ENCODE results near the gene CCDC92.

Gene CCDC92

DNA sequence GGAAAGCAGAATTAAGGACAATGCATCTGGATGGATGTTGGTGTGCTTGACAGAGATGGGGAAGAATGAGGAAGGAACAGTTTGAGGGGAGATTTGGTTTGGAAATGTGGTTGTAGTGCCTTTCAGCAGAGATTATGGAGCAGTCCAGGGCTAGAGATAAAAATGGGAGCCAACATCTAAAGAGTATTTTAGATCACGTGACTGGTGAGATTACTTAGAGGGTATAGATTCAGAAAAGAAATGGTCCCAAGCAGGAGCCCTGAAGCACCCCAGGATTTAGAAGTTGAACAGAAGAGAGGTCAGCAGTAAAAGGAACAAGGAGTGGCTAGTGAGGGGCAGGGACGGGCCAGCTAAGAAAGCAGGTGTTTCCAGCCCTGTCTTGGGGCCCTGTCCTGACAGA, 30.0 kb upstream of the CCDC92 start:
- no peak for FAIRE-seq
- no peak for DNase-seq (ENCODE audit: low spot score)

- DNase-seq (ENCODE audit: low spot score) (no peak), FAIRE-seq (no peak)
Observed at GRCh38 chr12:124002021-124002644, 29.5 kb upstream of the CCDC92 start.

DNA sequence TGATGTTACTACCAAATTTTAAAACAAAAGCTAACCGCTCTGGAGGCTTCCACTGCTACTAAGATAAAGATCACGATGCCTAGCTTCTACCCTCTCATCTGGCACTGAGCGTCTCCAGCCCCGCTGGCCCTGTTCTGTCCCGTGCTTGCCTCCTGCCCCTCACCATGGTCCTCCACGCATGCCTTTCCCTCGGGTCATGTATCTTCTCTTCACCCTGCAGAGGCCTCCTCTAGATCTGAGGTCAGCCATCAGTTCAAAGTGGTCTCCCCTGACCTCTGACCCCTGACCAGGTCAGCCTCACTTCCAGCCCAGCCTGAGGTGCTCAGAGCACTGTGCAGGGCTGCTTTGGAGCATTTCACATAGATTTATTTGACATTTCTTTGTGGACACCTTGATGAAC, 28.7 kb upstream of the CCDC92 start:
- DNase-seq (ENCODE audit: low spot score) (no peak), FAIRE-seq (no peak)

GRCh38 chr12:124000111-124000510, 27.5 kb upstream of the CCDC92 start:
- FAIRE-seq (no peak), DNase-seq (ENCODE audit: low spot score) (no peak)

GRCh38 chr12:123998991-123999359, 26.3 kb upstream of the CCDC92 start:
- no peak for FAIRE-seq

GRCh38 chr12:123998344-123998990, 25.8 kb upstream of the CCDC92 start:
- no peak for DNase-seq (ENCODE audit: low spot score)
- FAIRE-seq = no peak

More at GRCh38 chr12:123998991-123999359, 26.3 kb upstream of the CCDC92 start:
- no peak for DNase-seq (ENCODE audit: low spot score)

- no peak for DNase-seq (ENCODE audit: low spot score)
- no peak for FAIRE-seq
Observed at GRCh38 chr12:123997908-123998307, 25.3 kb upstream of the CCDC92 start.

DNA sequence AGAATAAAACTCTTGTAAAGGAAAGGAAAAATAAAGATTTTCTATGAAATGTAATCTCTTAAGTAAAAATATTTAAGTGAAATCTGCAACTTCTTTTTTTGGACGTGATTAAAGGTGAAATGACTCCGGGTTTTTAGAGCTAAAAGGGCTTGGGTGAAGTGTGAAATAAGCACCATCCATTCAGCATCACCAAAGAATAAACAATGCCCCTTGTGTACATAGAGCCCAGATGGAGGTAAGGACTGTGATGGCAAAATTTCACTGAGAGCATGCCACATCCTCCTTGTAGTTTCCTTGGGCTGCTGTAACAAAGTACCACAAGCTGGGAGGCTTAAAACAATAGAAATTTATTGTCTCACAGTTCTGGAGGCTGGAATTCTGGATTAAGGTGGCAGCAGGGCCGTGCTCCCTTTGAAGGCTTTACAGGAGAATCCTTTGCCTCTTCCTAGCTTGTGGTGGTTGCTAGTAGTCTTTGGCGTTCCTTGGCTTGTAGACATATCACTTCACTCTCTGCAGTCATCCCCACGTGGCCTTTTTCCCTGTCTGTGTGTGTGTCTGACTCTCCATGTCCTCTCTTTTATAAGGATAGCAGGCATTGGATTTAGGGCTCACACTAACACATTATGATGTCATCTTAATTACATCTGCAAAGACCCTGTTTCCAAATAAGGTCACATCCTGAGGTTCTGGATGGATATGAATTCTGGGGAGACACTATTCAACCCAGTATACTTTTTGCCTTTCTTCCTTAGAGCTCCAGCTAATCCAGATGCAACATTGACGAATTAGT, 24.6 kb upstream of the CCDC92 start:
- DNase-seq (ENCODE audit: low spot score) = no peak
- FAIRE-seq = no peak

- FAIRE-seq = no peak
- DNase-seq (ENCODE audit: low spot score) = no peak
Observed at GRCh38 chr12:123996581-123996980, 23.9 kb upstream of the CCDC92 start.

GRCh38 chr12:123995023-123995748, 22.6 kb upstream of the CCDC92 start:
- DNase-seq (ENCODE audit: low spot score) = no peak
- no peak for FAIRE-seq

DNA sequence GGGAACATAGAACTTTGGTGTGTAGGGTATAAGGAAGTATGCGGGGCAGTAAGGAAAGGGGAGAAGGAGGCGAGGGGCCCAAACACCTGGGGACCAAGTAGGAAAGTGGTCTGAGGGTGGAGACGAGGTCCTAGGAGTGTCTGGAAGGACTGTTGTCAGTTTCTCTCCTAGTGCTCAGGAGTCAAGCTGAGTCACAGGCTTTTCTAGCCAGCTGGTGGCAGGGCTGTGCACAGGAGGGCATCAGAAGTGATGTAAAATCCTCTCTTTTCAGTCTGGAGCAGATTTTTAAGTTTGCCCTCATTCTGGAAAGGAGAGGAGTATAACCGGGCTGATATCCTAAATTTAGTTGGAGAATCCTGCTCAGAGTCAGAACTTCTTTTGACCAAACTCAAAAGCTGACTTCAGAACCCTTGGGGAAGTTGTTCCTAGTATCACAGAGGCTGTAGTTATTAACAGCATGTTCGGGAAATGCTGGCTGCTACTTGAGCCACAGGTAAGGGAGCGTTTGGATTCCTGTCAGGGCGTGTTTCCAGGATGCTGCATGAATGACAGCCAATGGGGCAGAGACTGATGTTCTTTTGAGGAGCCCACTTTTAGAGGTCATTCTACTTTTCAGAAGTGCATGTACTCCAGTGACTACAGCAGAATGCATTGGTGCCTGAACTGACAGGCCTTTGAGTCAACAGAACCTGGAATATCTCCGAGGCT, 19.6 kb upstream of the CCDC92 start:
- FAIRE-seq (no peak), DNase-seq (ENCODE audit: low spot score) (no peak)

DNA sequence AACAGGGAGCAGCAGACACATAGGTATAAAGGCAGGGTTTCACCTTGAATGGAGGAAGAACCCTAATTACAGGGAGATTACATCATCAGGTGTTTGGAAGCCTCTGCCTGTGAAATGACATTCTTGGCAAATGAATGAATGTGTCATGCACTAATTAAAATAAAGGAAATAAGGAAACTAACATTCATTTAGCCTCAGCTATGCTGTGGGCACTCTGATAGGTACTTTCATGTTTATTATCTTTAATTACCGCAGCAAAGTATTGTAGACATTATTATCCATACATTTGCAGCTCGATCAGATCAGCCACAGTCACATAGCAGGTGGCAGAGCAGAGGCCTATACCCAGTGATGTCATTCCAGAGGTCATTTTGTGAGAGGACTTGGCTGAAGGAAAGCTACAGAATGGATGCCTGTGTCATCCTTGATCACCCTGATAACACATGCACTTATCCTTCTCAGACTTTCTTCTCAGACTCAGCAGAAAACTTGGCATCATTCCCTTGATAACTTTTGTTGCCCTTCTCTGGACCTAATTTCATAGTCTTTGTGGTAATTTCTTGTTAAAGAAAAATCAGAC, 18.8 kb upstream of the CCDC92 start:
- DNase-seq (ENCODE audit: low spot score) (no peak), FAIRE-seq (no peak)

DNA sequence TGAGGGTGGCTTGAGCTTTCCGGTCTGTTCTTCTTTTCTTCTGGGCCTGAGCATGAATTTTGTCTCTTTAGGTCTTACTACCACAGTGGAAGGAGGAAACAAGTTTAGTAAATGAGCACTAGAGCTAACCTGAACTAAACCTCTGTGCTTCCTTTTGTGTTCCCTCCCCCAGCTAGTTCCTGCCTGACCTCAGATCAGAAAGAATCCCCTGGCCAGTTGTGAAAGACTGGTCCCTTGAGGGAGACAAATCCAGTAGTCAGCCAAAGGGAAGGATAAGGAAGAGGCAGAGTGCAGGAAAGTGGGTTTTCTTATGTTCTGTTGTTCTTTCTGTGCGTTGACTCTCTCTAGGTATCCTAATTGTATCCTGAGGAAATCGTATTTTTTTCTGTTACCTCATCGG, 17.9 kb upstream of the CCDC92 start:
- DNase-seq (ENCODE audit: low spot score) = no peak
- no peak for FAIRE-seq

- no peak for DNase-seq (ENCODE audit: low spot score)
Observed at GRCh38 chr12:123989753-123990152, 17.1 kb upstream of the CCDC92 start.

DNA sequence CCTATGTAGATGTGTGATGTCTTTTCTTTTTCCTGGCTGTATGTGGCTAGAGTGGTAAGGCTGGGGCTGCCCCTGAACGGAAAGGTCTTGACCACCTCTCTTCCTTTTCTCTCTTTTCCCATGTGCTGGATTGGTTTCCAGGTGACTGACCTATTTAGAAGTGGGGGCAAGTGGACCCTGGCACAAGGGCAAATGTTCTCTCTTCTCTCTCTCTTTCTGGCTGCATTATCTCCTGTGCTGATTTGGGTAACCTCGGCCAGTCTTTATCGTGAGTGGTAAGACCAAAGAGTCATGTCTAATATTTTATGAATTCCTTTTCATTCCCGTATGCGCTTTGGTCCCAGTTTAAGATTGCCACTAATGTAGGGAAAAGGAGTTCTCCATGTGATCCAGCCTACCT, 16.5 kb upstream of the CCDC92 start:
- FAIRE-seq = no peak
- no peak for DNase-seq (ENCODE audit: low spot score)

More at GRCh38 chr12:123989753-123990152, 17.1 kb upstream of the CCDC92 start:
- no peak for FAIRE-seq

GRCh38 chr12:123987022-123987421, 14.4 kb upstream of the CCDC92 start:
- FAIRE-seq = no peak
- no peak for DNase-seq (ENCODE audit: low spot score)

DNA sequence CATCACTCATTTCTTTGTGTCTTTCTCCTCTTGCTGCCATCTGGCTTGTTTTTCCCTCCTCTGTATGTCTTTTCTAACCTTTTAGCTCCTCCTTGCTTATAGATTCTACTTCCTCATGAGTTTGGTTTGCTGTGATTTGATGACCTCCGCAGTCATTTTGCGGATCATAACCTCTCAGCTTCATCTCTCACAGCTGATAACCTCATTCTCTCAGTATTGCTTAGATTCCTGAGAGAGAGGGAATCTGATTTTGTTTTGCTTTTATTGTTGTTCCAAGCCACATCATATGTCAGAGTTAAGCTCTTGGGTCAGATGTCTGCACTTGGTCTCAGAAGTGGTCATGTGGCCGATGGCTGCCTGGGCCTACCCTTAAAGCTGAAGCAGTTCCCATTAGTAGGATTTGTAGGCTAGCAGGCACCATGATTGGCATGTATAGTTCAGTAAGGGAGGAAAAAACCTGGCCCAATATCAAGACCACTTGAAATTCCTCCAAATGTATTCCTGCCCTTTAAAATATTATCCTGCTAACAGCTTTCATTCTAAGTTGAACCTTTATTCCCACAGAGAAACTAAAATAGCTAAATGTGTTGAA, 13.8 kb upstream of the CCDC92 start:
- no peak for DNase-seq (ENCODE audit: low spot score)
- FAIRE-seq = no peak

DNA sequence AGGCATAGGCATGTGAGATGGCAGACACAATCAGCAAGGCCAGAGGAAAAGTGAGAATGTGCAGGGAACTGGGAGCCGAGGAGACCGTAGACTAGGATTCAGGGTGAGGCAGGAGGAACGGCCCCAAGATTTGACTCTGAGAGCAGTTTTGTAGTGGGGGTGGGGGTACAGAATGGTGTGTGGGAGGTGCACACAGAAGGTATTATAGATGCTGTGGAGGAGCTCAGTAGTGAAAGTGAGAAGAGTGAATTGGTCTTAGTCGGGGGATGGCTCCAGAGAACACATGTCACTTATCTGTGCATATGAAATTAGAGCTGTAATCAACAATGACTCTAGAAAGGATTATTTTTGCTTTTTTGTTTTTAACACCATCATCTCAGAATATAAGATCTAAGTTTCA, 12.3 kb upstream of the CCDC92 start:
- FAIRE-seq (no peak), DNase-seq (ENCODE audit: low spot score) (no peak)

DNA sequence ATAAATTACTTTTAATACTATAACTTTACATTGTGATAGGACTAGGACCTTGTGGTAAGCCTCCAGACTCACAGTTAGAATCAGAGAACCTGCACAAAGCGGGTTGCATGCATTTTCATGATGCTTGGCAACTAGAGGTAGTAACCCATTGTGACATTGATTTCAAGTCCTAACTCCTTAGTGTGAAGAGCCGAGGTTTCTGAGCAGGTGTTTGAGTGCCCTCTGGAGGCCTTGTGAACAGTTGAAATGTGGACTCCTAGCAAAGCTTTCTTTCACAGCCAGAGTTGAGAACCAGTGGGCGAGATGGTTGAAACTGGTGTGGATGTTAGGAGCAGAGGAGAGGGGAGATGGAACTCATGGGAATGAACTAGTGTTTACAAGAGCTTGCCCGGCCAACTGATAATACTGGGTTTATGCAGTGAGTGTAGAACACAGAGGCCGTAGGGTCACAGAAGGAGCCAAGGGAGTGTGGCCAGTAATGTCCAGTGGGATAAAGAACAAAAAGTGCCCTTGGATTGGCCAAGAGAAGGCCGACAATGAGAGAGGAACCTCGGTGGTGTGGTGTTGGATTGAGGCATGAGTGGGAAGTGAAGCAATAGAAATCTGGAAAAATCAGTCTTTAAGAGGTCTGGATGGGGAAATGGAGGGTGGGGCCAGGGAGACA, 11.3 kb upstream of the CCDC92 start:
- no peak for FAIRE-seq
- peak; percentile 52 for DNase-seq (ENCODE audit: low spot score)

DNA sequence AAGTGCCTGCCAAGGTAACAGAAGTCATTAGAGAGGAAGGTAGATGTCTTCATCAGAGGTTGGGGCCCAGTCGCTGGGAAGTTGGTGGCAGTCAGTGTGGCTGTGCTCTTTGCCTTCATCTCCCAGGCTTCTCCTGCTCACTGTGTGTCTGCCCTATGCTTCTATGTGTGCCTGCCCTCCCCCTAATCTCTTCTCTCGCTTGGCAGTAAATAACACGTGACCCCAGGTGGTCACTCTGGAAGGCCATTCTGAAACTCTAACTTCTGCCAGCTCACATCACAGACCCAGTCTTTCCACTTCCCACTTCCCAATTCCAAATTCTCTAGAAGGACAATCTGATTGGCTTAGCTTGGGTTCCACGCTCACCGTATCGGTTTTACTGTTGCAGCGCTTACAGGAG, 9.6 kb upstream of the CCDC92 start:
- FAIRE-seq (no peak), DNase-seq (ENCODE audit: low spot score) (no peak)
